ENCODE measurements around the gene POLR1D.
A peak's percentile ranks its signal among the peaks of the same experiment; 100 is the strongest.

POLR1D gene

GRCh38 chr13:27638521-27638920, 16.8 kb downstream of the POLR1D start:
- DNase-seq (ENCODE audit: low spot score) = no peak

GRCh38 chr13:27639186-27639585, 17.5 kb downstream of the POLR1D start:
- DNase-seq (ENCODE audit: low spot score) = no peak

- no peak for DNase-seq (ENCODE audit: low spot score)
These were observed 20.2 kb downstream of the POLR1D start for GRCh38 chr13:27641711-27642502.

DNA sequence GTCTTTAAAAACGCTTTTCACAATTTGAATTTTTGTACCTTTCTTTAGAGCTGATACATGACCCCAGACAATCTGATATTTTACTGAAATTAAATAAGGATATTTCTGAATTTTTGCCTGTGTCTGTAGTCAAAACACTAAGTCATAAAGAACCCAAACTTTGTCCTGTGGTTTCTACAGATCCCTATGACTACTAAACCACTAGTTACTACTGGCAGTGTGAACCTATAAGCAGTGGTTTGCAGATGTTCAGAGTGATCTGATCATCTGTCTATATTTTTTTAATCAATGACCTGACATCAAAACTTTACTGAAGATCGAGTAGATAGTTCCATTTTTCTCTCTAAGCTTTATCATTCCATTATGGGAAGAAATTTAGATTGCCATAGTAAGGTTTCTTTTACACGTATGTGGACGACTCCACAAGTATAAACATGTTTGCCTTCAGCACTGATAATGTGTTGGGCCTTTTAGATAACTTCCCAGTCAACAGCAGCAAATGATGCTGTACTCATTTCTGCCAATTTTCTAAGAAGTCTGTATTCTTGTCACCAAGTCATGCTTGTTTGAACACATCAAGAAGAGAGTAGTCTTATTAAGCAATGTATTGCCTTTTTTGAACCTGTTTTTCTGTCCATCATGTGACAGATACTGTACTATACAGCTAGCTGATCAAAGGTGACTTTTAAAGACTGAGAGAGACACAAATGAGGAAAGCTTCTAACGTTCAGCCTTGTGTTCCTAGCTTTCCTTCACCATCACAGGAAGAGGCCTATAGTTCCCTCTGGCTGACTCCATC, 21.8 kb downstream of the POLR1D start:
- no peak for DNase-seq (ENCODE audit: low spot score)

GRCh38 chr13:27644302-27644701, 22.6 kb downstream of the POLR1D start:
- no peak for DNase-seq (ENCODE audit: low spot score)

GRCh38 chr13:27650312-27650711, 28.6 kb downstream of the POLR1D start:
- no peak for DNase-seq (ENCODE audit: low spot score)

DNA sequence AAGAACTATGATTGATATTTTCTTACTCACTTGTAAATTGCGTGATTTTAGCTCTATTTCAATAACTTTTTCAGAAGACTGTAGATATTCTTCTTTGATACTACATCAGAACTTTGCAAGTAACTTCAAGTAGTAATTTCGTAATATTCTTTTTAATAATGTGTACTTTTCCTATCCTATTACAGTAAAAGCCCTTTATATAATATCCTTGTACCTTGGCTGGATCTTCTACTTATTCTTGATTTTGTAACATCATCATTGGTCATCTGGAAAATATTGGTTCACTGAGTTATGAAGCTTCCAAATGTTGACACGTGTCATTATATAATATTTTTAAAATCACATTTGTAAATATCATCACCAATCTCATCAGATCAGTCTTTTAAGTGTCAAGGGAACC, 32.4 kb downstream of the POLR1D start:
- no peak for DNase-seq (ENCODE audit: low spot score)

DNA sequence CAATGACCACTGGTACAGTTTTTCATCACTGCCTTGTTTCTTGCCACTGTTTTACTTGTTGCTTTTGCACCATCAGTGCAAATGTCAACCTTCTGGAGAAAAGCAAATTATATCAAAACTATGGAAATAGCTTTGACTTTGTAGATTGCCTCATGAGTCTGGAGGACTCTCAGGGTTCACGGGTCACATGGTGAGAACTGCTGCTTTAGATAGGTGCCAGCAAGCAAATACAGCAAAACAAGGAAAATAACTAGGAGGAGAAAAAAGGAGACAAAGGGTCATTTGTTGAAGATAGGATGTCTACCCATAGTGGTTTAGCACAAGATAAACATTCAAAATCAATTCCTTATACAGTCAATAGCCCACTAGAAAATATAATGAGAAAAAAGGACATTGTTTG, 33.1 kb downstream of the POLR1D start:
- DNase-seq (ENCODE audit: low spot score) = no peak

DNA sequence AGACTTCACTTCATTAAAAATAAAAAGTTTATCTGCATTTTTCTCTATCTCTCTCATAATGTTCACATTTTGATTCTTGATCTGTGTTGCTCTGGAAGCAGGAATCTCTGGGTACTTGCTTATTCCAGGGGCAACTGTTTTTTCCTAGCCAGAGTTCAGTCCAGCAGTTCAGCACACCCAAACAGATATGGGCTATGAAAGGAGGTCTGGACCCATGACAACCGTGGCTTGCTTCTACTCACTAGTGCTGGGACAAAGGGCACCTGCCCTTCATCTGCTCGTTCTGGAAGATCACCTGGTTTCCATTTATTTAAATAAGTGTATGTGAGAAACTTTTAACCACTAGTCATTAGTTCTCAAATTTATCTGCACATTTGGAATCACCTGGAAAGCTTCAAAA, 36.0 kb downstream of the POLR1D start:
- no peak for DNase-seq (ENCODE audit: low spot score)

GRCh38 chr13:27658546-27658945, 36.9 kb downstream of the POLR1D start:
- DNase-seq (ENCODE audit: low spot score) = no peak

DNA sequence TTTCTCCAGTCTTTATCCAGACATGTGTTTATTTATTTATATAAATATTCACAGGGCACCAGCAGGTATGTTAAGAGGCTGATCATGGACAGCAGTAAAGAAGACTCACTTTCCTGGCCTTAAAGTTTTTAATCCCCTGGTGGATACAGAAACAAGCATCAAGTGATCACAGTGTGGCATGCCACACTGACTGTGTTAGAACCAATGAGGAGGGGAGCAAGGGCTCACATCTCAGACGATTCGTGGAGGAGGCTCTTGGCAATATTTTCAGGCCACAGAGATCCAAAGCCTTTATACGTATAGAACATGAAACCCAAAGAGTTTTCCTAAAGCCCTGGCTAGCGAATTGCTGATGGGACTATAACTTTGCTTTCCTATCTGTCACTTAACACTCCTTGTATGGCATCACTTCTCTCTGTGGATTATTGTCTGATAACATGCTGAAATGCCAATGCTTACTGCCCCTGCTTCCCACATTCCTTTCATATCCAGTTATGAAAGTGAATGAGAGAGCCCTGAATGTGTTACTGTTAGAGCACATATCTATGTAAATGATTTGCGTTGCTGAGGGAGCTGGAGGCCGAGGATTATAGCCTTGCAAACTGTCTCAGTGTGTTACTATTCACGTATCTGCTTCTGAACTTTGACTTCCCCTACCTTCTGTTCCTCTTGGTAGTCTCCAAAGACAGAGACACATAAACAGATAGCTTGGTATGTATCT, 37.6 kb downstream of the POLR1D start:
- DNase-seq (ENCODE audit: low spot score) = peak; percentile 20

DNA sequence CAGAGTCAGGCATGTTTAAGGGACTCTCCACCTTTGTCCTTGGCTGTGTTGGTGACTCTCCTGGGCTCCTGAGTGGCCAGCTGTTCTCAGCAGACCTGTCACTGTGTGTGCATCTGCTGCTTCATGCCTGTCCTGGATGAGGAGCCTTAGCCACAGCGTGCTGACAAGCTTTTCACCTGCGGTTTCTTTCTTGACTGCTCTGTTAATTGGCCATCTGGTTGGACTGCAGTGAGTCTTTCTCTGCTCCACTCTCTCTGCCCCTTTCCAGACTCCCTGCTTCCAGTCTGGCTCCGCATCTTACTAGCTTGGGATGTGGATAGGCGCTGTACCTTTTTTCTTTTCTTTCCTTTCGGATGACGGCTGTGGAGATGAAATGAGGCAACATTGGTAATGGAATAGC, 38.8 kb downstream of the POLR1D start:
- DNase-seq (ENCODE audit: low spot score) = no peak

- DNase-seq (ENCODE audit: low spot score) = no peak
These were observed 39.3 kb downstream of the POLR1D start for GRCh38 chr13:27661017-27661416.

DNA sequence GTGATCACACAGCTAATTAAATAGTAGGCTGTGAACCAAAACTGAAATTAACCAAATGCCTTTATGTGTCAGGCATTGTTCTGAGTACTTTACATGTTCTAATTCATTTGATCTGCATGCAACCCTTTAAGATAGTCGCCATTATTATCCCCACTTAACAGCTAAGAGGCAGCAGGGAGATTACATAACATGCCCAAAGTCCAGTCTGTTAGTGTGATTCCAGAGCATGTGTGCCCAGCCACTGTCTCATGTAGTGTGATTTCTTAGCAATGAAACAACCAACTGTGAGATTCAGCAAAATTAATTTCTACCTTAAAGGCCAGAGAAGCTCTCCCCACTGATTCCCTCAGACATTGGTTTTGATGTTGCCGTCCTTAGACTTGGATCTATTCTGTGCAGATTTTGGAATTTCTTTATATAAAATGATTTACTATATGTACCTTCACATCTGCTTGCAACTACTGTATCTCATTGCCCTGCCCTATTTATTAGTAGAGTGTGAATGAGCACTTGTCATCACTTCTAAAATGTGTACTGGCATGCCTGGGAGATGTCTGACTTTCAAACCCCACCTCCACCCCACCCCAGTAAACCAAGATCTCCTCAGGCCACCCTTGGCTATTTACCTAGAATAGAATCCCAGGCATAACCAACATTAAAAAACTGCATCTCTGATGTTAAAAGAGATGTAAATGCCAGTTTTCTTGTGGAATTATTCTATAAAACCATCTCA, 41.2 kb downstream of the POLR1D start:
- DNase-seq (ENCODE audit: low spot score) = no peak

DNA sequence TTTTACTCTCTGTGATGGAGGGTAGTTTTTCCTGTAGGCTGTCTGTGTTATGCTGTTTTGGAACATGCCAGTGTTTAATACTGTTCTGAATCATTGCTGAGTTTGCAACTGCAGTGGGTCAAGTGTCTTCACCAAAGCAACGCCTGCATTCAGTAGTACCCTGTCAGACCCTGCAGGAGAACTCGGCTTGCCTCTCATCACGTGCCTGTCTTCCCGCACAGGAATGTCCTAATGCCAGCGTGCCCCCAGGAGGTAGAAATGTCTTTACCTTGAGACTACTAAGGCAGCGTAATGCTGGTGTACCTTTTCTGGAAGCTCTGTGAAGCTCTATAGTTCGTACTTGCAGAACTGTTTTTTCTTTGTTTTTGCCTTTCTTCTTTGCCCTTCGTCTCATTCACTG, 42.3 kb downstream of the POLR1D start:
- no peak for DNase-seq (ENCODE audit: low spot score)

DNA sequence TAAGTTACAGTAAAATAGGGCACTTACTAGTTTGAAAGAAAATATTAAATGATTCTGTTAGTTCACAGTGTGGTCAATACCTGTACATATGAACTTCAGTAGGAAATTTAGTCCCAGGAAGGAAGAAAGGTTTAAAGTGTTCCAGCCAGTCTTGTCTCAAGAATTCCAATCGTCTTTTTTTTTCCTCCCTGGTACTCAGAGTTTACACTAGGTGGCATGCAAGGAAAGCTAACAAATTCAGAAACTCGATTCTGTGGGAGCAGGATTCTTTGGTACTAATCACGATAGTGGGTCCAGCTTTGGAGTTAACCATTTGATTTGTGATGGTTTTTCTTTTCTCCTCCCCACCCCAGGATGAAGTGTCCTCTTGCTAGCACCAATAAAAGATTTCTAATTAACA, 43.6 kb downstream of the POLR1D start:
- no peak for DNase-seq (ENCODE audit: low spot score)

DNA sequence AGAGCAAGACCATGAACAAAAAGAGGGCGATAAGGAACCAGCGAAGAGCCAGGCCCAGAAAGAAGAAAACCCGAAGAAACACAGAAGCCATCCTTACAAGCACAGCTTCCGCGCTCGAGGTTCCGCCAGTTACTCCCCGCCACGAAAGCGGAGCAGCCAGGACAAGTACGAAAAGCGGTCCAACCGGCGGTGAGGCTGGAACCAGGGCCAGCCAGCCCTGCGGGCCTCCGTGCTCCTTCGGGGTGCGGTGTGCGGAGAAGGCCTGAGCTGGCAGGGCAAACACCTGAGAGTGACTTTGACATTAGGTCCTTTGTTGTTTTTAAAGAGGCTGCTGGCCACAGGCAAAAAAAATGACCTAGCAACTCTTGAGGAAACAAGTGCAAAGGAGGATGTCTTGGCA, 44.1 kb downstream of the POLR1D start:
- no peak for DNase-seq (ENCODE audit: low spot score)

GRCh38 chr13:27666951-27667350, 45.3 kb downstream of the POLR1D start:
- DNase-seq (ENCODE audit: low spot score) = no peak

DNA sequence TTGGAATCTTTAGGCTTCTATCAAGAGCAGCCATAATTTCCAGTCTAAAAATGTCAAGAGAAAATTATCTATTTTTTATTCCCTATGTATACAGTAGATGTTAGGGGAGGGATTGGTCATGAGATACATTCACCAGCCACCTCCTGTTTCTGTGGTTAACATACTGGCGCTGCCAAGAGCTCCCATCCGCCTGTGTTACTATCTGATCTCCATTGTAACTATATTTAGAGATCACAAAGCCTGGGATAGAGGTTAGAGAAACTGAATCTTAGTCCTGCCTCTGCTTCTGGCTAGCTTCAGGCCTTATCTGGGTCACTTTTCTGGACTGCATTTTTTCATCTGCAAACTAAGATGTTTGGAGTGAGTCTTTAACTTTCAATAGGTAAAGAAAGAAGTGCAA, 46.3 kb downstream of the POLR1D start:
- DNase-seq (ENCODE audit: low spot score) = no peak

- no peak for DNase-seq (ENCODE audit: low spot score)
These were observed 49.2 kb downstream of the POLR1D start for GRCh38 chr13:27670861-27671260.

GRCh38 chr13:27672025-27672424, 50.3 kb downstream of the POLR1D start:
- DNase-seq (ENCODE audit: low spot score) = no peak
